GM12878 (cell line): Measurements from ENCODE around the gene EFNA1.

Source experiments
- SMAD1 ChIP-seq: fragments of 450-650 bp; IDR thresholded peaks from 2 replicates; pipeline ENCODE4 v1.6.1; 2018; ENCODE audit warnings: mild to moderate bottlenecking, low read depth; ENCODE audit not compliant: partially characterized antibody
- TCF12 ChIP-seq: IDR thresholded peaks from 2 replicates; pipeline ENCODE4 v1.6.1; 2011; ENCODE audit warnings: low read depth, mild to moderate bottlenecking, low read length
- TF ChIP-seq, protein P1 (sequence below): fragments of 450-650 bp; formaldehyde crosslinking; IDR thresholded peaks from 2 replicates; pipeline ENCODE4 v1.4.0; 2020; ENCODE audit warnings: mild to moderate bottlenecking, moderate library complexity
- TF ChIP-seq, protein P2 (sequence below), 3 experiments: IDR thresholded peaks in 2 of 3; conservative IDR thresholded peaks in 1 of 3; 2 replicates each; pipeline ENCODE4 v1.5.1; 2011; ENCODE audit warnings: low read depth in 3 of 3, low read length in 3 of 3, mild to moderate bottlenecking in 3 of 3, control low read depth in 2 of 3, moderate library complexity in 2 of 3, inconsistent platforms in 1 of 3, mixed read lengths in 1 of 3; ENCODE audit not compliant: control insufficient read depth in 2 of 3, insufficient read depth in 1 of 3; ENCODE audit errors: extremely low read depth in 1 of 3

DNA sequence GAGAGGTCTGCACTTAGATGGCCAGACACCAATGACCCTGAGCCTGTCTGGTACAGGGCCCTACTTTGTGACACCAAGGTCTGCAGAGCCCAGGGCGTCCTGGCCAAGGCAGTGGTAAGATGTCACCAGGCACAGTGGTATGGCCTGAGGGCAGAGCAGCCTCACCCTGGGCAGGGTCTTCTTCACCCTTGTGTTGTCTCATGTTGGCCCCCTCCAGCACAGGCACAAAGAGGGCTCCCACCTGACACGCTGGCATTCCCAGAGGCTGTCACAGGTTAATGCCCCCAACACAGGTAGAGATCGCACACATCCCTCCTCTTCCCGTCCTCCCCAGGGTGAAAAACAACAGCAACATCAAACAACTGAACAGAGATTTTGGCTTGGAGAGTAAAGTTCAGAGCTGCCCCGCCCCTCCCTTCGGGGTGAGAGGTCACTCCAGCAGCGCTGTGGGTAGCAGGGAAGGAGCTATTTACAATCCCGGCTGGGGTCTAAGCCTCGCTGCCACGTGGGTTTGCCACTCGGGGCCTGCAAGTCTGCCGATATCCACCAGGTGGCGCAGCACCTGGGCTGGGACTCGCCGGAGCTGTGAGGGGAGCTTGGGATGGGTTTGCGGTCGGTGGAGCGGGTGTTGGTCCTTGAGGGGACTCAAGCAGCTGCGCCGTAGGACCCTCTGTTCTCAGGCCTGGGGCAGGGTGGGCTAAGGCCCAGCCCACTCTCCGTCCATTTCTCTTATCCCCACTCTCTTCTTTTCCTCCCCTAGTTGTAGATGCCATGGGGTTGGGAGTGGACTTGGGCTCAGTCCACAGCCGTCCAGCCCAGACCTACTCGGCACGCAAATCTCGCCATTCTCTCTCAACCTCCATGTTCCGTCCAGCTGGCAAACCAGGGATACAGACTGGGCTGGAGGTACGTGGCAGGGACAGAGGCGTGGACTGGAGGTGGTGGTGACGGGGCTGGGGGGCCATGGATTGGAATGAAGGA lies 36.3 kb upstream of the EFNA1 start:
- TF ChIP-seq, protein P1, sequence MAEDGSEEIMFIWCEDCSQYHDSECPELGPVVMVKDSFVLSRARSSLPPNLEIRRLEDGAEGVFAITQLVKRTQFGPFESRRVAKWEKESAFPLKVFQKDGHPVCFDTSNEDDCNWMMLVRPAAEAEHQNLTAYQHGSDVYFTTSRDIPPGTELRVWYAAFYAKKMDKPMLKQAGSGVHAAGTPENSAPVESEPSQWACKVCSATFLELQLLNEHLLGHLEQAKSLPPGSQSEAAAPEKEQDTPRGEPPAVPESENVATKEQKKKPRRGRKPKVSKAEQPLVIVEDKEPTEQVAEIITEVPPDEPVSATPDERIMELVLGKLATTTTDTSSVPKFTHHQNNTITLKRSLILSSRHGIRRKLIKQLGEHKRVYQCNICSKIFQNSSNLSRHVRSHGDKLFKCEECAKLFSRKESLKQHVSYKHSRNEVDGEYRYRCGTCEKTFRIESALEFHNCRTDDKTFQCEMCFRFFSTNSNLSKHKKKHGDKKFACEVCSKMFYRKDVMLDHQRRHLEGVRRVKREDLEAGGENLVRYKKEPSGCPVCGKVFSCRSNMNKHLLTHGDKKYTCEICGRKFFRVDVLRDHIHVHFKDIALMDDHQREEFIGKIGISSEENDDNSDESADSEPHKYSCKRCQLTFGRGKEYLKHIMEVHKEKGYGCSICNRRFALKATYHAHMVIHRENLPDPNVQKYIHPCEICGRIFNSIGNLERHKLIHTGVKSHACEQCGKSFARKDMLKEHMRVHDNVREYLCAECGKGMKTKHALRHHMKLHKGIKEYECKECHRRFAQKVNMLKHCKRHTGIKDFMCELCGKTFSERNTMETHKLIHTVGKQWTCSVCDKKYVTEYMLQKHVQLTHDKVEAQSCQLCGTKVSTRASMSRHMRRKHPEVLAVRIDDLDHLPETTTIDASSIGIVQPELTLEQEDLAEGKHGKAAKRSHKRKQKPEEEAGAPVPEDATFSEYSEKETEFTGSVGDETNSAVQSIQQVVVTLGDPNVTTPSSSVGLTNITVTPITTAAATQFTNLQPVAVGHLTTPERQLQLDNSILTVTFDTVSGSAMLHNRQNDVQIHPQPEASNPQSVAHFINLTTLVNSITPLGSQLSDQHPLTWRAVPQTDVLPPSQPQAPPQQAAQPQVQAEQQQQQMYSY (CRISPR knock-in tag): no peak
- TF ChIP-seq, protein P2, sequence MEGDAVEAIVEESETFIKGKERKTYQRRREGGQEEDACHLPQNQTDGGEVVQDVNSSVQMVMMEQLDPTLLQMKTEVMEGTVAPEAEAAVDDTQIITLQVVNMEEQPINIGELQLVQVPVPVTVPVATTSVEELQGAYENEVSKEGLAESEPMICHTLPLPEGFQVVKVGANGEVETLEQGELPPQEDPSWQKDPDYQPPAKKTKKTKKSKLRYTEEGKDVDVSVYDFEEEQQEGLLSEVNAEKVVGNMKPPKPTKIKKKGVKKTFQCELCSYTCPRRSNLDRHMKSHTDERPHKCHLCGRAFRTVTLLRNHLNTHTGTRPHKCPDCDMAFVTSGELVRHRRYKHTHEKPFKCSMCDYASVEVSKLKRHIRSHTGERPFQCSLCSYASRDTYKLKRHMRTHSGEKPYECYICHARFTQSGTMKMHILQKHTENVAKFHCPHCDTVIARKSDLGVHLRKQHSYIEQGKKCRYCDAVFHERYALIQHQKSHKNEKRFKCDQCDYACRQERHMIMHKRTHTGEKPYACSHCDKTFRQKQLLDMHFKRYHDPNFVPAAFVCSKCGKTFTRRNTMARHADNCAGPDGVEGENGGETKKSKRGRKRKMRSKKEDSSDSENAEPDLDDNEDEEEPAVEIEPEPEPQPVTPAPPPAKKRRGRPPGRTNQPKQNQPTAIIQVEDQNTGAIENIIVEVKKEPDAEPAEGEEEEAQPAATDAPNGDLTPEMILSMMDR (IDR thresholded peaks at IDR 0.05 in 2 of 3, conservative IDR thresholded peaks at IDR 0.05 in 1 of 3; ENCODE audit: control insufficient read depth in 2 of 3, extremely low read depth in 1 of 3, insufficient read depth in 1 of 3, low read depth in 3 of 3, low read length in 3 of 3): peak; percentile 85 to 98 (median 97)
- no peak for TF ChIP-seq SMAD1
- no peak for TF ChIP-seq TCF12
